ENCODE results near the gene MB.

The MB gene

GRCh38 chr22:35616043-35616442, 1.1 kb downstream of the MB start:
- DNase-seq (ENCODE audit: insufficient read length, low spot score): no peak
- no peak for FAIRE-seq
- TF ChIP-seq CTCF (IDR thresholded peaks at IDR 0.05; ENCODE audit: insufficient read depth, missing control alignments): no peak

GRCh38 chr22:35615156-35615555, 2.0 kb downstream of the MB start:
- FAIRE-seq (no peak), DNase-seq (ENCODE audit: insufficient read length, low spot score) (no peak)
- no peak for TF ChIP-seq CTCF (IDR thresholded peaks at IDR 0.05; ENCODE audit: insufficient read depth, missing control alignments)

GRCh38 chr22:35614404-35614803, 2.7 kb downstream of the MB start:
- no peak for TF ChIP-seq CTCF (IDR thresholded peaks at IDR 0.05; ENCODE audit: insufficient read depth, missing control alignments)
- FAIRE-seq (no peak), DNase-seq (ENCODE audit: insufficient read length, low spot score) (no peak)

GRCh38 chr22:35612903-35613302, 4.2 kb downstream of the MB start:
- FAIRE-seq: no peak
- TF ChIP-seq CTCF (IDR thresholded peaks at IDR 0.05; ENCODE audit: insufficient read depth, missing control alignments): no peak
- no peak for DNase-seq (ENCODE audit: insufficient read length, low spot score)

- DNase-seq (ENCODE audit: insufficient read length, low spot score) (no peak), FAIRE-seq (no peak)
- TF ChIP-seq CTCF (IDR thresholded peaks at IDR 0.05; ENCODE audit: insufficient read depth, missing control alignments): no peak
Measured at GRCh38 chr22:35611891-35612576, 5.1 kb downstream of the MB start.

- DNase-seq (ENCODE audit: insufficient read length, low spot score): no peak
- no peak for TF ChIP-seq CTCF (IDR thresholded peaks at IDR 0.05; ENCODE audit: insufficient read depth, missing control alignments)
- no peak for FAIRE-seq
Measured at GRCh38 chr22:35611200-35611890, 5.8 kb downstream of the MB start.

- DNase-seq (ENCODE audit: insufficient read length, low spot score) (no peak), FAIRE-seq (no peak)
- no peak for TF ChIP-seq CTCF (IDR thresholded peaks at IDR 0.05; ENCODE audit: insufficient read depth, missing control alignments)
Measured at GRCh38 chr22:35610741-35611140, 6.4 kb downstream of the MB start.
